LNCaP clone FGC (cell line): Measurements from ENCODE around the gene CDCA5.

Experiments
- DNase-seq: peaks from one replicate; pipeline ENCODE4 v3.0.0-alpha.2; 2011; ENCODE audit warnings: low read depth
- H3K4me3 ChIP-seq: 2 replicates; pipeline ENCODE4 v1.5.1; 2011; ENCODE audit warnings: mild to moderate bottlenecking, low read depth, low read length, control low read depth
- CTCF ChIP-seq: IDR thresholded peaks from 2 replicates; pipeline ENCODE4 v1.5.1; 2012; ENCODE audit warnings: mild to moderate bottlenecking; ENCODE audit not compliant: control insufficient read depth, insufficient read depth; ENCODE audit errors: extremely low read depth

The CDCA5 gene

GRCh38 chr11:65129649-65130441, 46.0 kb upstream of the CDCA5 start:
- no peak overlapping the region for H3K4me3 ChIP-seq
- DNase-seq: no peak
- TF ChIP-seq CTCF: no peak

- DNase-seq: no peak
- H3K4me3 ChIP-seq: no peak overlapping the region
- TF ChIP-seq CTCF: no peak
Measured at GRCh38 chr11:65128182-65129145, 44.6 kb upstream of the CDCA5 start.

GRCh38 chr11:65127473-65128181, 43.8 kb upstream of the CDCA5 start:
- no peak overlapping the region for H3K4me3 ChIP-seq
- DNase-seq: no peak
- no peak for TF ChIP-seq CTCF

GRCh38 chr11:65126624-65127274, 42.9 kb upstream of the CDCA5 start:
- no peak for TF ChIP-seq CTCF
- no peak for DNase-seq
- no peak overlapping the region for H3K4me3 ChIP-seq

- no peak overlapping the region for H3K4me3 ChIP-seq
- TF ChIP-seq CTCF: no peak
- DNase-seq: no peak
Measured at GRCh38 chr11:65125197-65126056, 41.6 kb upstream of the CDCA5 start.
